HepG2 (cell line): ENCODE data around the gene FCMR. TPM values are rescaled to one million over a fixed set of nuclear protein-coding genes. Genes with fewer than 3 reads are reported as not detected.

Experiments
- ARNTL ChIP-seq: sonication (generic); formaldehyde crosslinking; IDR thresholded peaks from 2 replicates; pipeline ENCODE4 v1.4.0; 2020; ENCODE audit warnings: mild to moderate bottlenecking, missing genetic modification reagents
- CEBPB ChIP-seq: IDR thresholded peaks from 2 replicates; pipeline ENCODE4 v1.6.1; 2011; ENCODE audit warnings: low read depth, low read length, improper control_type of control experiment, borderline replicate concordance
- CHCHD3 ChIP-seq: sonication (generic); formaldehyde crosslinking; IDR thresholded peaks from 2 replicates; pipeline ENCODE4 v1.8.0; 2022; ENCODE audit warnings: mild to moderate bottlenecking, missing genetic modification reagents, moderate library complexity
- CTCF ChIP-seq: sonication (generic); formaldehyde crosslinking; IDR thresholded peaks from 2 replicates; pipeline ENCODE4 v1.5.0; 2020; ENCODE audit warnings: mild to moderate bottlenecking, missing genetic modification reagents, moderate library complexity
- HMG20A ChIP-seq: IDR thresholded peaks from 2 replicates; pipeline ENCODE4 v1.6.1; 2016; ENCODE audit warnings: borderline replicate concordance
- RBM39 ChIP-seq: fragments of 200-400 bp; formaldehyde crosslinking; IDR thresholded peaks from one replicate; pipeline ENCODE4 v1.6.1; 2018; ENCODE audit warnings: antibody characterized with exemption, mild to moderate bottlenecking, low read depth, low read length; ENCODE audit not compliant: poor library complexity, severe bottlenecking
- SNAI1 ChIP-seq: sonication (generic); formaldehyde crosslinking; IDR thresholded peaks from 2 replicates; pipeline ENCODE4 v1.5.0; 2020; ENCODE audit warnings: mild to moderate bottlenecking, missing genetic modification reagents, borderline replicate concordance
- TIGD3 ChIP-seq: sonication (generic); formaldehyde crosslinking; IDR thresholded peaks from 2 replicates; pipeline ENCODE4 v1.5.1; 2020; ENCODE audit warnings: mild to moderate bottlenecking, missing genetic modification reagents, borderline replicate concordance
- ZBTB7A ChIP-seq: sonication (generic); formaldehyde crosslinking; IDR thresholded peaks from 2 replicates; pipeline ENCODE4 v1.8.0; 2022; ENCODE audit warnings: mild to moderate bottlenecking, missing genetic modification reagents
- ZFYVE20 ChIP-seq: sonication (generic); formaldehyde crosslinking; IDR thresholded peaks from 2 replicates; pipeline ENCODE4 v1.8.0; 2023; ENCODE audit warnings: low read depth, mild to moderate bottlenecking, moderate library complexity, missing genetic modification reagents, borderline replicate concordance
- ZNF33B ChIP-seq: sonication (generic); formaldehyde crosslinking; IDR thresholded peaks from 2 replicates; pipeline ENCODE4 v1.5.1; 2020; ENCODE audit warnings: mild to moderate bottlenecking, missing genetic modification reagents
- ZNF652 ChIP-seq: IDR thresholded peaks from 2 replicates; pipeline ENCODE4 v1.6.1; 2016; ENCODE audit warnings: low read depth, borderline replicate concordance
- ZSCAN21 ChIP-seq: sonication (generic); formaldehyde crosslinking; IDR thresholded peaks from 2 replicates; pipeline ENCODE4 v1.8.0; 2022; ENCODE audit warnings: mild to moderate bottlenecking, missing genetic modification reagents, moderate library complexity, borderline replicate concordance
- ZSCAN22 ChIP-seq: sonication (generic); formaldehyde crosslinking; IDR thresholded peaks from 2 replicates; pipeline ENCODE4 v1.4.0; 2020; ENCODE audit warnings: mild to moderate bottlenecking, missing genetic modification reagents
- polyA plus RNA-seq, 8 experiments: library from polyadenylated mRNA; depleted of rRNA in 3 of 8; stranded (reverse) in 7 of 8; unstranded in 1 of 8; fragments of >200 nt; fragmentation: Illumina TruSeq in 4 of 8; extraction: Trizol in 4 of 8; gene quantifications; 2 replicates each; pipeline versions ENCODE4 v1.2.1 to v1.2.3, GENCODE V29; 2011 to 2016; ENCODE audit warnings: low read depth in 4 of 8, missing spikeins in 1 of 8, mixed read lengths in 1 of 8; ENCODE audit not compliant: insufficient read depth in 1 of 8
- total RNA-seq, 5 experiments: library from RNA; depleted of rRNA; stranded (reverse); fragments of >200 nt; fragmentation: Illumina TruSeq; extraction: Trizol; gene quantifications; 2 replicates each; pipeline ENCODE4 v1.2.3, GENCODE V29; 2016; ENCODE audit warnings: low read depth in 1 of 5
- TF ChIP-seq, protein P1 (sequence below): sonication (generic); formaldehyde crosslinking; IDR thresholded peaks from 2 replicates; pipeline ENCODE4 v1.4.0; 2020; ENCODE audit warnings: missing genetic modification reagents
- TF ChIP-seq, protein P2 (sequence below): sonication (generic); formaldehyde crosslinking; IDR thresholded peaks from 2 replicates; pipeline ENCODE4 v1.8.1; 2023; ENCODE audit warnings: missing genetic modification reagents, mild to moderate bottlenecking, borderline replicate concordance
- TF ChIP-seq, protein P3 (sequence below): sonication (generic); formaldehyde crosslinking; IDR thresholded peaks from 2 replicates; pipeline ENCODE4 v1.4.0; 2020; ENCODE audit warnings: missing genetic modification reagents
- TF ChIP-seq, protein P4 (sequence below): sonication (generic); formaldehyde crosslinking; IDR thresholded peaks from 2 replicates; pipeline ENCODE4 v1.8.1; 2023; ENCODE audit warnings: mild to moderate bottlenecking, missing genetic modification reagents, borderline replicate concordance
- TF ChIP-seq, protein P5 (sequence below): sonication (generic); formaldehyde crosslinking; IDR thresholded peaks from 2 replicates; pipeline ENCODE4 v1.5.1; 2020; ENCODE audit warnings: missing genetic modification reagents, mild to moderate bottlenecking, borderline replicate concordance
- TF ChIP-seq, protein P6 (sequence below): sonication (generic); formaldehyde crosslinking; IDR thresholded peaks from 2 replicates; pipeline ENCODE4 v1.5.0; 2020; ENCODE audit warnings: missing genetic modification reagents

Gene FCMR
- total and polyA plus RNA-seq, 2 of the 13 experiments (the other 11 are each of a cell fraction or from before 2014, with no cell fraction given): not detected

DNA sequence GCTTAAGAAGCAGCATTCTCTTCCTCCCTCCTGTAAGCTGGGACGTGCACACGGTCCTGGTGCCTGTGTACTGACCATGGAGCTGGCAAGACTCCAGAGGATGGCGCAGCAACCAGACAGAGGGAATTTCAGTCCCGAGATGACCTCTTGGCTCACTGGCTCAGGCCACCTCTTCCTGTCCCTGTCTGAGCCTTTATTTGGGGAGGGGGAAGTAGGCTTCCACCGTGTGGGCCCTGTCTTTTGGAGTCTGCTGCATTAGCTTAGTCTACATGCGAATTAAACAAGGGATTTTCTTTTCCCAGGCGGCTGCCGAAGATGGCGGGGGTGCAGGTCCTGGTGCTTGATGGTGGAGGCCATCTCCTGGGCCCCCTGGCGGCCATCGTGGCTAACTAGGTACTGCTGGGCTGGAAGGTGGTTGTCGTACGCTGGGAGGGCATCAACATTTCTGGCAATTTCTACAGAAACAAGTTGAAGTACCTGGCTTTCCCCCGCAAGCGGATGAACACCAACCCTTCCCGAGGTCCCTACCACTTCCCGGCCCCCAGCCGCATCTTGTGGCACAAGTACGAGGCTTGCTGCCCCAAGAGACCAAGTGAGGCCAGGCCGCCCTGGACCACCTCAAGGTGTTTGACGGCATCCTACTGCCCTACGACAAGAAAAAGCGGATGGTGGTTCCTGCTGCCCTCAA, 14.3 kb downstream of the FCMR start (continued):
- TF ChIP-seq ZSCAN21 (no peak), RBM39 (no peak), HMG20A (CRISPR knock-in tag) (no peak), CEBPB (no peak), SNAI1 (CRISPR knock-in tag) (no peak), TIGD3 (CRISPR knock-in tag) (no peak), ZFYVE20 (CRISPR knock-in tag) (no peak), CHCHD3 (CRISPR knock-in tag) (no peak), CTCF (CRISPR knock-in tag) (peak; percentile 57), ZNF652 (CRISPR knock-in tag) (no peak), ARNTL (no peak), ZBTB7A (no peak), ZNF33B (CRISPR knock-in tag) (no peak), ZSCAN22 (CRISPR knock-in tag) (peak; percentile 92)
- TF ChIP-seq, protein P1, sequence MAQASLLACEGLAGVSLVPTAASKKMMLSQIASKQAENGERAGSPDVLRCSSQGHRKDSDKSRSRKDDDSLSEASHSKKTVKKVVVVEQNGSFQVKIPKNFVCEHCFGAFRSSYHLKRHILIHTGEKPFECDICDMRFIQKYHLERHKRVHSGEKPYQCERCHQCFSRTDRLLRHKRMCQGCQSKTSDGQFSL: peak; percentile 87
- TF ChIP-seq, protein P2, sequence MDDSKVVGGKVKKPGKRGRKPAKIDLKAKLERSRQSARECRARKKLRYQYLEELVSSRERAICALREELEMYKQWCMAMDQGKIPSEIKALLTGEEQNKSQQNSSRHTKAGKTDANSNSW (CRISPR knock-in tag): no peak
- TF ChIP-seq, protein P3, sequence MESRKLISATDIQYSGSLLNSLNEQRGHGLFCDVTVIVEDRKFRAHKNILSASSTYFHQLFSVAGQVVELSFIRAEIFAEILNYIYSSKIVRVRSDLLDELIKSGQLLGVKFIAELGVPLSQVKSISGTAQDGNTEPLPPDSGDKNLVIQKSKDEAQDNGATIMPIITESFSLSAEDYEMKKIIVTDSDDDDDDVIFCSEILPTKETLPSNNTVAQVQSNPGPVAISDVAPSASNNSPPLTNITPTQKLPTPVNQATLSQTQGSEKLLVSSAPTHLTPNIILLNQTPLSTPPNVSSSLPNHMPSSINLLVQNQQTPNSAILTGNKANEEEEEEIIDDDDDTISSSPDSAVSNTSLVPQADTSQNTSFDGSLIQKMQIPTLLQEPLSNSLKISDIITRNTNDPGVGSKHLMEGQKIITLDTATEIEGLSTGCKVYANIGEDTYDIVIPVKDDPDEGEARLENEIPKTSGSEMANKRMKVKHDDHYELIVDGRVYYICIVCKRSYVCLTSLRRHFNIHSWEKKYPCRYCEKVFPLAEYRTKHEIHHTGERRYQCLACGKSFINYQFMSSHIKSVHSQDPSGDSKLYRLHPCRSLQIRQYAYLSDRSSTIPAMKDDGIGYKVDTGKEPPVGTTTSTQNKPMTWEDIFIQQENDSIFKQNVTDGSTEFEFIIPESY (CRISPR knock-in tag): no peak
- TF ChIP-seq, protein P4, sequence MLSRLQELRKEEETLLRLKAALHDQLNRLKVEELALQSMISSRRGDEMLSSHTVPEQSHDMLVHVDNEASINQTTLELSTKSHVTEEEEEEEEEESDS (CRISPR knock-in tag): no peak
- TF ChIP-seq, protein P5, sequence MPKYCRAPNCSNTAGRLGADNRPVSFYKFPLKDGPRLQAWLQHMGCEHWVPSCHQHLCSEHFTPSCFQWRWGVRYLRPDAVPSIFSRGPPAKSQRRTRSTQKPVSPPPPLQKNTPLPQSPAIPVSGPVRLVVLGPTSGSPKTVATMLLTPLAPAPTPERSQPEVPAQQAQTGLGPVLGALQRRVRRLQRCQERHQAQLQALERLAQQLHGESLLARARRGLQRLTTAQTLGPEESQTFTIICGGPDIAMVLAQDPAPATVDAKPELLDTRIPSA: no peak
- TF ChIP-seq, protein P6, sequence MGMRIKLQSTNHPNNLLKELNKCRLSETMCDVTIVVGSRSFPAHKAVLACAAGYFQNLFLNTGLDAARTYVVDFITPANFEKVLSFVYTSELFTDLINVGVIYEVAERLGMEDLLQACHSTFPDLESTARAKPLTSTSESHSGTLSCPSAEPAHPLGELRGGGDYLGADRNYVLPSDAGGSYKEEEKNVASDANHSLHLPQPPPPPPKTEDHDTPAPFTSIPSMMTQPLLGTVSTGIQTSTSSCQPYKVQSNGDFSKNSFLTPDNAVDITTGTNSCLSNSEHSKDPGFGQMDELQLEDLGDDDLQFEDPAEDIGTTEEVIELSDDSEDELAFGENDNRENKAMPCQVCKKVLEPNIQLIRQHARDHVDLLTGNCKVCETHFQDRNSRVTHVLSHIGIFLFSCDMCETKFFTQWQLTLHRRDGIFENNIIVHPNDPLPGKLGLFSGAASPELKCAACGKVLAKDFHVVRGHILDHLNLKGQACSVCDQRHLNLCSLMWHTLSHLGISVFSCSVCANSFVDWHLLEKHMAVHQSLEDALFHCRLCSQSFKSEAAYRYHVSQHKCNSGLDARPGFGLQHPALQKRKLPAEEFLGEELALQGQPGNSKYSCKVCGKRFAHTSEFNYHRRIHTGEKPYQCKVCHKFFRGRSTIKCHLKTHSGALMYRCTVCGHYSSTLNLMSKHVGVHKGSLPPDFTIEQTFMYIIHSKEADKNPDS (CRISPR knock-in tag): no peak
